K562 (cell line): ENCODE data around the gene KCNK1. TPM values are rescaled to one million over a fixed set of nuclear protein-coding genes. Genes with fewer than 3 reads are reported as not detected.
A peak's percentile ranks its signal among the peaks of the same experiment; 100 is the strongest.

Source experiments
- ATAC-seq: fragments of 200-7000 bp; cut with Tn5 transposase; 3 replicates; pipeline ENCODE4 v1.9.1; 2020; ENCODE audit warnings: moderate library complexity
- BruUV-seq: library from RNA; stranded (reverse); fragments of 400-500 nt; replicated peaks from 2 replicates; lab custom pipeline; 2021; lab: Mats Ljungman, UMichigan
- CTCF ChIA-PET: fragments of 300-600 bp; formaldehyde crosslinking; extraction: SDS; loops from one replicate; lab custom pipeline; 2021; ENCODE audit warnings: low intra/inter-chr PET ratio; lab: Yijun Ruan, JAX
- POLR2A ChIA-PET: fragments of 300-600, 350-650 bp; sonication (Branson Sonifier 250); formaldehyde crosslinking; extraction: SDS; loops from one replicate; lab custom pipeline; 2021; ENCODE audit warnings: antibody characterized with exemption, inconsistent platforms; lab: Yijun Ruan, JAX
- DNase-seq, 4 experiments: peaks; one replicate each; pipeline versions ENCODE4 v3.0.0 to v3.0.0-alpha.2; 2011 to 2018; ENCODE audit warnings: low spot score in 3 of 4, mixed read lengths in 3 of 4; ENCODE audit errors: extremely low read depth in 1 of 4
- FAIRE-seq: peaks from 2 replicates; lab custom pipeline; 2011; peaks lifted over from hg19 to GRCh38; lab: Jason Lieb, UNC
- H2AFZ ChIP-seq: 2 replicates; pipeline ENCODE4 v1.6.0; 2011; ENCODE audit warnings: low read depth, low read length, control low read depth, inconsistent platforms
- H3K27ac ChIP-seq: fragments of 200-600 bp; 3 replicates; pipeline ENCODE4 v1.8.0; 2011; ENCODE audit warnings: low read depth, mild to moderate bottlenecking, control low read depth, inconsistent platforms, low read length, moderate library complexity, mixed read lengths; ENCODE audit errors: extremely low read depth
- H3K27me3 ChIP-seq, 2 experiments: fragments of 300-600 bp in 1 of 2; 2 replicates in 1 of 2; 3 replicates in 1 of 2; pipeline versions ENCODE4 v1.6.0 to v1.8.0; 2011; ENCODE audit warnings: inconsistent platforms in 2 of 2, low read length in 2 of 2, mild to moderate bottlenecking in 1 of 2, mixed read lengths in 1 of 2, moderate library complexity in 1 of 2; ENCODE audit not compliant: control insufficient read depth in 2 of 2, insufficient read depth in 2 of 2
- H3K36me3 ChIP-seq: fragments of 300-600 bp; 3 replicates; pipeline ENCODE4 v1.8.0; 2011; ENCODE audit warnings: mild to moderate bottlenecking, low read length, inconsistent platforms; ENCODE audit not compliant: control insufficient read depth, insufficient read depth
- H3K4me1 ChIP-seq, 2 experiments: fragments of 200-600 bp in 1 of 2; replicated peaks in 1 of 2; 2 replicates in 1 of 2; 3 replicates in 1 of 2; pipeline versions ENCODE4 v1.5.1 to v1.8.0; 2011; ENCODE audit warnings: inconsistent platforms in 2 of 2, low read length in 2 of 2, mild to moderate bottlenecking in 1 of 2, mixed read lengths in 1 of 2, moderate library complexity in 1 of 2; ENCODE audit not compliant: control insufficient read depth in 2 of 2, insufficient read depth in 2 of 2
- H3K4me2 ChIP-seq: 2 replicates; pipeline ENCODE4 v1.6.1; 2011; ENCODE audit warnings: low read length, control low read depth, inconsistent platforms, mixed read lengths; ENCODE audit not compliant: insufficient read depth
- H3K4me3 ChIP-seq: fragments of 200-600 bp; sonication (generic), shearing (Covaris generic); 2 replicates; pipeline ENCODE4 v1.5.1; 2016; ENCODE audit warnings: control low read depth, inconsistent platforms
- H3K79me2 ChIP-seq: fragments of 200-600 bp; 3 replicates; pipeline ENCODE4 v1.8.0; 2011; ENCODE audit warnings: low read length, inconsistent platforms; ENCODE audit not compliant: control insufficient read depth, insufficient read depth
- H3K9ac ChIP-seq, 2 experiments: 2 replicates each; pipeline versions ENCODE4 v1.6.0 to v1.6.1; 2011; ENCODE audit warnings: low read depth in 2 of 2, low read length in 2 of 2, control low read depth in 1 of 2, inconsistent platforms in 1 of 2, mild to moderate bottlenecking in 1 of 2, mixed read lengths in 1 of 2; ENCODE audit not compliant: insufficient read depth in 1 of 2
- H3K9me1 ChIP-seq: one replicate; pipeline ENCODE4 v1.6.0; 2011; ENCODE audit warnings: inconsistent platforms, mild to moderate bottlenecking, low read length, moderate library complexity; ENCODE audit not compliant: control insufficient read depth, insufficient read depth
- H3K9me3 ChIP-seq: replicated peaks from 2 replicates; pipeline ENCODE4 v1.5.1; 2011; ENCODE audit warnings: low read depth, low read length, inconsistent platforms; ENCODE audit not compliant: control insufficient read depth, insufficient read depth
- H4K20me1 ChIP-seq: replicated peaks from 2 replicates; pipeline ENCODE4 v1.6.1; 2011; ENCODE audit warnings: low read length, inconsistent platforms, mixed read lengths; ENCODE audit not compliant: control insufficient read depth, insufficient read depth
- HEY1 ChIP-seq: fragments of 250-450 bp; sonication (Bioruptor Pico); IDR thresholded peaks from 2 replicates; pipeline ENCODE4 v1.5.0; 2020; ENCODE audit warnings: mild to moderate bottlenecking, moderate library complexity, borderline replicate concordance
- HINFP ChIP-seq: fragments of 450-650 bp; conservative IDR thresholded peaks from 2 replicates; pipeline ENCODE4 v1.6.1; 2016; ENCODE audit warnings: missing genetic modification characterization, low read depth, mild to moderate bottlenecking, control low read depth, missing compliant biosample characterization
- KDM1A ChIP-seq, 2 experiments: fragments of 450-650 bp; IDR thresholded peaks; 2 replicates each; pipeline ENCODE4 v1.6.1; 2016; ENCODE audit warnings: mild to moderate bottlenecking in 2 of 2
- PHTF2 ChIP-seq: fragments of 250-450 bp; sonication (Bioruptor Pico); IDR thresholded peaks from 2 replicates; pipeline ENCODE4 v1.5.0; 2021; ENCODE audit warnings: mild to moderate bottlenecking
- POLR2AphosphoS2 ChIP-seq: IDR thresholded peaks from 2 replicates; pipeline ENCODE4 v1.6.1; 2012; ENCODE audit warnings: low read length, improper control_type of control experiment
- SRSF1 ChIP-seq: fragments of 200-400 bp; formaldehyde crosslinking; IDR thresholded peaks from 2 replicates; pipeline ENCODE4 v1.6.1; 2017; ENCODE audit warnings: mild to moderate bottlenecking, low read depth, low read length, moderate library complexity
- THRAP3 ChIP-seq: fragments of 450-650 bp; IDR thresholded peaks from 2 replicates; pipeline ENCODE4 v1.6.1; 2016; ENCODE audit warnings: mild to moderate bottlenecking, inconsistent platforms, borderline replicate concordance
- ZBED1 ChIP-seq: IDR thresholded peaks from 2 replicates; pipeline ENCODE4 v1.6.1; 2014
- ZBTB11 ChIP-seq, 3 experiments: fragments of 200-800 bp in 1 of 3; fragments of 250-450 bp in 1 of 3; fragments of 450-650 bp in 1 of 3; sonication (Bioruptor Pico) in 1 of 3; sonication (Bioruptor generic) in 1 of 3; formaldehyde crosslinking in 1 of 3; IDR thresholded peaks; 2 replicates each; pipeline versions ENCODE4 v1.6.1 to v1.8.0; 2016 to 2022; ENCODE audit warnings: mild to moderate bottlenecking in 2 of 3, missing genetic modification characterization in 2 of 3, missing compliant biosample characterization in 1 of 3, moderate library complexity in 1 of 3
- ZBTB8A ChIP-seq: fragments of 450-650 bp; IDR thresholded peaks from 2 replicates; pipeline ENCODE4 v1.6.1; 2018; ENCODE audit warnings: mild to moderate bottlenecking, moderate library complexity; ENCODE audit not compliant: partially characterized antibody
- ZC3H11A ChIP-seq: IDR thresholded peaks from 2 replicates; pipeline ENCODE4 v1.6.1; 2012; ENCODE audit warnings: low read depth, low read length, improper control_type of control experiment
- ZEB2 ChIP-seq: fragments of 450-650 bp; IDR thresholded peaks from 2 replicates; pipeline ENCODE4 v1.6.1; 2016
- ZNF165 ChIP-seq: fragments of 250-450 bp; sonication (Bioruptor Pico); IDR thresholded peaks from 2 replicates; pipeline ENCODE4 v1.4.0; 2020; ENCODE audit warnings: borderline replicate concordance
- ZNF644 ChIP-seq: fragments of 200-800 bp; sonication (Bioruptor generic); IDR thresholded peaks from 2 replicates; pipeline ENCODE4 v1.6.1; 2016; ENCODE audit warnings: low read depth, missing genetic modification characterization, missing compliant biosample characterization
- ZNF79 ChIP-seq: fragments of 250-450 bp; sonication (Bioruptor Pico); IDR thresholded peaks from 2 replicates; pipeline ENCODE4 v1.4.0; 2020; ENCODE audit warnings: low read depth, mild to moderate bottlenecking, moderate library complexity
- WGBS: fragments of 100-300 bp; shearing (Covaris generic); methylation state at CpG from one replicate; pipeline ENCODE4 v1.1.6; 2016; ENCODE audit warnings: low coverage, mixed read lengths; ENCODE audit not compliant: insufficient coverage; ENCODE audit errors: missing lambda C conversion rate; 5-methylcytosine and 5-hydroxymethylcytosine counted together
- in situ Hi-C: fragments of 300-500 bp; cut with MboI; formaldehyde crosslinking; loops from 4 replicates; pipeline ENCODE4 v1.15.0; 2018; ENCODE audit warnings: inconsistent platforms, mixed read lengths
- intact Hi-C: fragments of 100-400 bp; cut with micrococcal nuclease; formaldehyde crosslinking; loops from 2 replicates; pipeline ENCODE4 v1.14.2; 2022
- polyA plus RNA-seq, 8 experiments: library from polyadenylated mRNA; depleted of rRNA in 4 of 8; stranded (reverse) in 5 of 8; unstranded in 3 of 8; fragments of >200 nt; fragmentation: Nextera tagmentation in 2 of 8; fragmentation: Illumina TruSeq in 1 of 8; extraction: Ambion mirVana in 2 of 8; extraction: Trizol in 1 of 8; gene quantifications; 2 replicates each; pipeline versions ENCODE4 v1.2.1 to v1.2.3, GENCODE V29; 2011 to 2014; ENCODE audit warnings: inconsistent platforms in 1 of 8, missing spikeins in 1 of 8
- total RNA-seq, 7 experiments: library from RNA; depleted of rRNA in 6 of 7; stranded (reverse); fragments of >200 nt in 6 of 7; fragmentation: Illumina TruSeq in 2 of 7; extraction: Trizol in 2 of 7; gene quantifications; 2 replicates each; pipeline versions ENCODE4 v1.2.1 to v1.2.3, GENCODE V29; 2011 to 2021; ENCODE audit warnings: low replicate concordance in 1 of 7

KCNK1 gene
- total and polyA plus RNA-seq, 9 of the 15 experiments (the other 6 are each of a cell fraction or from before 2014, with no cell fraction given): 3.1 to 22.7 (median 6.0) TPM

GRCh38 chr1:233587196-233587595, 26.7 kb upstream of the KCNK1 start:
- TF ChIP-seq ZNF79 (CRISPR knock-in tag) (no peak), ZNF165 (no peak), KDM1A (IDR thresholded peaks at IDR 0.05) (no peak), ZC3H11A (no peak), POLR2AphosphoS2 (no peak), PHTF2 (CRISPR knock-in tag) (no peak), HINFP (tag) (no peak), ZBTB11 (CRISPR knock-in tag; IDR thresholded peaks at IDR 0.05) (no peak), ZNF644 (no peak), ZBED1 (no peak), ZEB2 (no peak), HEY1 (no peak), SRSF1 (no peak), THRAP3 (no peak), ZBTB8A (no peak)
- Histone ChIP-seq H3K9me3 (peaks cover 2% of the 10 kb centered on the region; the same call in 1 of the 2 replicates), H3K27ac (no peak overlapping the region), H3K9ac (no peak overlapping the region), H3K4me2 (no peak overlapping the region), H3K27me3 (no peaks in the 10 kb centered on the region), H3K4me3 (no peak overlapping the region), H4K20me1 (no peaks in the 10 kb centered on the region), H3K36me3 (no peaks in the 10 kb centered on the region), H2AFZ (0 out of 2 replicates have a peak overlapping the region, but pooled peaks have one; percentile 14), H3K79me2 (no peaks in the 10 kb centered on the region), H3K9me1 (no peaks in the 10 kb centered on the region), H3K4me1 (peaks cover 0 to 5% of the 10 kb centered on the region in 2 experiments; a peak in 2 of 5 replicates)
- intact Hi-C loops: no loop called here
- 69% methylated on average over 4 of the region's 4 CpGs for WGBS
- BruUV-seq: no TSS peak
- in situ Hi-C loops: no loop called here
- ATAC-seq (no peak), DNase-seq (peak in 1 of 4 experiments; percentile 1), FAIRE-seq (no peak)
- ChIA-PET POLR2A (interaction anchor here (0.9 kb wide), 1 partner anchor 33 kb away, joined by 3 read pairs; no protein-coding TSS in a partner anchor), CTCF (no interaction called here)
